Cardiac muscle cell (in vitro differentiated cells and primary cell): ENCODE results near the gene YJEFN3. TPM values are rescaled to one million over a fixed set of nuclear protein-coding genes. Genes with fewer than 3 reads are reported as not detected.
A peak's percentile ranks its signal among the peaks of the same experiment; 100 is the strongest.

Source experiments
- DNase-seq, 2 donors: peaks; one replicate each; pipeline versions ENCODE4 v3.0.0 to v3.0.0-alpha.2; 2010 to 2017; ENCODE audit warnings: low read depth in 1 of 2, low spot score in 1 of 2
- H3K27ac ChIP-seq: fragments of 200-600 bp; sonication (generic); 2 replicates; pipeline ENCODE4 v1.5.1; 2016
- H3K27me3 ChIP-seq: fragments of 200-600 bp; sonication (generic); 2 replicates; pipeline ENCODE4 v1.6.0; 2016; ENCODE audit warnings: control low read depth
- H3K36me3 ChIP-seq: fragments of 200-600 bp; sonication (generic); 2 replicates; pipeline ENCODE4 v1.5.1; 2016; ENCODE audit warnings: control low read depth
- H3K4me1 ChIP-seq: fragments of 200-600 bp; sonication (generic); 2 replicates; pipeline ENCODE4 v1.8.1; 2017; ENCODE audit warnings: low read depth, mild to moderate bottlenecking, mixed run types
- H3K4me3 ChIP-seq: fragments of 200-600 bp; sonication (generic); 2 replicates; pipeline ENCODE4 v1.5.1; 2016; ENCODE audit warnings: mild to moderate bottlenecking
- H3K9me3 ChIP-seq: fragments of 200-600 bp; sonication (generic); 2 replicates; pipeline ENCODE4 v1.5.1; 2017; ENCODE audit warnings: low read depth, mild to moderate bottlenecking, control low read depth
- CTCF ChIP-seq: IDR thresholded peaks from 2 replicates; pipeline ENCODE4 v1.5.1; 2012; ENCODE audit warnings: low read depth, mild to moderate bottlenecking, low read length
- polyA plus RNA-seq: library from polyadenylated mRNA; unstranded; fragments of >200 nt; fragmentation: Nextera tagmentation; extraction: Ambion mirVana; gene quantifications from 2 replicates; pipeline ENCODE4 v1.2.1, GENCODE V29; 2016
- total RNA-seq: library from RNA; depleted of rRNA; stranded (reverse); fragments of >200 nt; gene quantifications from 2 replicates; pipeline ENCODE4 v1.2.3, GENCODE V29; 2016

The YJEFN3 gene
- total and polyA plus RNA-seq, 2 experiments from 2014 or later = 12.5 to 29.9 TPM

DNA sequence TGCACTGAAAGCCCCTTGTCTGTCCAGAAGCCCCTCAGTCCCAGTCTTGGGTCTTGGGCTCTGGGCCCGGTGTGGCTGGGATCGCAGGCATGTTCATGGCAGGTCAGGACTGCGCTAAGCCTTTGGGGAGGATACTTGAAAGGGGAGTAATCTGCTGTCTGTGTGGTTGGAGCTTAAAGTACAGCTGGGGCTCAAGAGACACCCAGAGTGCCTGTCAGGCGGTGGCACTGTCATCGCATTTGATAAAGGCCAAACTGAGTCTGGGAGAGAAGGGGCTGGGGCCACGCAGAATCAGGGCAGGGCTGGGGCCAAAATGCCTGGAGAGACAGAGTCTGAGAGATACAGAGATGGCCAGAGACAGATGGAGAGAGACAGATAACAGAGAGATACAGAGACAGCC lies 5.1 kb downstream of the YJEFN3 start:
- Histone ChIP-seq H3K36me3 (no peaks in the 10 kb centered on the region), H3K4me3 (no peak overlapping the region), H3K27me3 (peaks cover under 1% of the 10 kb centered on the region), H3K4me1 (no peaks in the 10 kb centered on the region), H3K9me3 (no peaks in the 10 kb centered on the region), H3K27ac (no peak overlapping the region)
- TF ChIP-seq CTCF = no peak
- no peak for DNase-seq

DNA sequence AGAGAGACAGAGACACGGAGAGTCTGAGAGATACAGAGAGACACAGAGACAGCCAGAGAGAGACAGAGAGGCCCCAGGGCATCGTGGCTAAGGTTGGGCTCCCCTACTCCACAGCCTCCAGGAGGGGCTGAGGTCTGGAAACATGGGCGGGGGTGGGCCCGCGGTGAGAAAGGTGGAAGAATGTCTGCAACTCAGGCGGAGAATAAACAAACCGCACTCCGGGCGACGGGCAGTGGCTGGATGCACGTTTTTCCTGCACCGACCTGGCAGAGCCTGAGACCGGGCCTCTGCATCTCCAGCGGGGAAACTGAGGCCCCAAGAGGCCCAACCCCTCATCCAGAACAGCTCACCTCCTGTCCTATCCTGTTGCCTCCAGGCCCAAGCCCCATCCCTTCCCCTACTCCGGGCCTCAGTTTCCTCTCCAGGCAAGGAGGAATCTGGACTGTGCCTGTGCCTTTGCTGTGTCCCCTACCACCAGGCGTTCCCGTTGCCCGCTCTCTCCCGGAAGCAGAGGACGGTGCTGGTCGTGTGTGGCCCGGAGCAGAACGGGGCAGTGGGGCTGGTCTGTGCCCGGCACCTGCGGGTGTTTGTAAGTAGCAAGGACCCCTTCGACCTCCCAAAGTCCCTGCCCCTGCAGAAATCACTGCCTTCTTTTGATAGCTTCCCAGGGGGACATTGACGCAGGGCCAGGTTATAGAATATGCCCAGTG lies 6.0 kb downstream of the YJEFN3 start:
- no peak overlapping the region for H3K4me3 ChIP-seq

GRCh38 chr19:19535311-19536191 lies 6.8 kb downstream of the YJEFN3 start:
- DNase-seq = no peak

More for the DNA sequence above, 6.0 kb downstream of the YJEFN3 start:
- H3K27me3 ChIP-seq = peaks cover 7% of the 10 kb centered on the region
- no peak overlapping the region for H3K27ac ChIP-seq
- no peaks in the 10 kb centered on the region for H3K36me3 ChIP-seq
- DNase-seq = no peak
- no peak for TF ChIP-seq CTCF
- H3K9me3 ChIP-seq = no peaks in the 10 kb centered on the region
- no peaks in the 10 kb centered on the region for H3K4me1 ChIP-seq

DNA sequence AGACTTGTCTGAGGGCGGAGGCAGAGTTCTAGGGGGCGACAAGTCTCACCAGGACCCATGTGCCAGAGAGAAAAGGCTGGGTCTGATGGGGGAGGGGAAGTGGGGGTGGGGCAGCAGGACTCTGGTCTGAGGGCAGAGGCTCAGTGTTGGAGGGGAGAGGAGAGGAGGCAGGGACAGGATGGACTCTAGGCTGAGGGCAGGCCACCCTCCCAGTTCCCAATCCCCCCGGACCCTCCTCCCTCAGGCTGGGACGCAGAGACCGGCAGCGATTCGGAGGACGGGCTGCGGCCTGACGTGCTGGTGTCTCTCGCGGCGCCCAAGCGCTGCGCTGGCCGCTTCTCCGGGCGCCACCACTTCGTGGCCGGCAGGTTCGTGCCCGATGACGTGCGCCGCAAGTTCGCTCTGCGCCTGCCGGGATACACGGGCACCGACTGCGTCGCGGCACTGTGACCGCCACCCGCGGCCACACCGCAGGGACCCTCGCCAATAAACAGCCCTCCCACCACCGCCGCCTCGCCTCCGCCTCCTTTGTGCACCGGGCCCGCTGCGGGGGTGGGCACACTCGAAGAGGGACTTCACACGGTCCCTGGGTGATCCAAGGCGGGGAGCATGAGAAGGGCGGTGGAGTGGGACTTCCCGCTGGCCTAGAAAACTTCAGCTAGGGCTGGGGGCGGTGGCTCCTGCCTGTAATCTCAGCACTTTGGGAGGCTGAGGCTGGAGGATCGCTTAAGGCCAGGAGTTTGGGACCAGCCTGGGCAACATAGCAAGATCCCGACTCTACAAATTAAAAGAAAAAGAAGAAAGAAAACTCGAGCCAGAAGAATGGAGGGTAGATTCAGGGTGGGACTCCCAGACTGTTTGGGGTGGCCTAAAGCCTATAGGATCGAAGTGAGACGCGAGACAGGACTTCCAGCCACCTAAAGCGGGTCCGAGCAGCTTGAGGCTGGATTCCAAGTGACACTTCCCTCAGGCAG lies 8.7 kb downstream of the YJEFN3 start:
- peaks cover 8% of the 10 kb centered on the region for H3K27me3 ChIP-seq
- H3K4me3 ChIP-seq = no peak overlapping the region
- no peak for TF ChIP-seq CTCF
- H3K4me1 ChIP-seq = no peaks in the 10 kb centered on the region
- H3K36me3 ChIP-seq = no peaks in the 10 kb centered on the region
- DNase-seq = no peak
- no peak overlapping the region for H3K27ac ChIP-seq
- no peaks in the 10 kb centered on the region for H3K9me3 ChIP-seq

More at GRCh38 chr19:19535311-19536191, 6.8 kb downstream of the YJEFN3 start:
- H3K4me1 ChIP-seq = no peaks in the 10 kb centered on the region
- no peak overlapping the region for H3K4me3 ChIP-seq
- no peaks in the 10 kb centered on the region for H3K9me3 ChIP-seq
- H3K36me3 ChIP-seq = no peaks in the 10 kb centered on the region
- no peak for TF ChIP-seq CTCF
- no peak overlapping the region for H3K27ac ChIP-seq
- peaks cover 8% of the 10 kb centered on the region for H3K27me3 ChIP-seq

DNA sequence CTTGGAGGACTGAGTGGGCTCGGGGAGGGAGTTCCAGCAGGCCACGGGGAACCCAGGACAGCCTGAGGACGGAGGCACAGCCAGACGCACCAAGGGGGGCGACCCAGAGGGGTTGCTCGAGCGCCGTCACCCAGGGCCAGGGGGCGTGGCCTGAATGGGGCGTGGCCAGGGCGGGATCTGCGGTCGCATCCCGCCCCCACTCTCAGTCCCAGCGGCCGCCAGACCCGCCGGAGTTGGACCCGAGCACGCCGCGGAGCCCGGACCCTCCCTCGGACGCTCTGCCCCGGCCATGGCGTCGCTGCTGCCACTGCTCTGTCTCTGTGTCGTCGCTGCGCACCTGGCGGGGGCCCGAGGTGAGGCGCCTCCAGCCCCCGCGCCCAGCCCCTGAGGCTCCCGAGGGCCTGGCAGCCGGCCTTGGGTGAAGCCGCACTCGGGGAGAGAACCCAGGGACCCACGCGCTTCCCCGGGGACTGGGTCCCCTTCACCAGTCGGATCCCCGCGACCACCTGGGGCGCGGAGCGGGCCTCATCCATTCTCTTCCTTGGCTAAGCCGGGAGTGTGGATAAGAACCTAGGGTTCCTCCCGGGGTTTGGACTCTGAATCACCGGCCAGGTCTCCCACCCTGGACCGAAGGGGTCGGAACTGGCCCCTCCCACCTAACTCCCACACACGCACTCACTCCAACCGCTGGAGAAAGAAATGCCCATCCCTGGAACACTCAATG lies 9.5 kb downstream of the YJEFN3 start, which contains the start of gene CILP2:
TSS of gene CILP2 (plus strand) at position 205 of the 724 bp plus-strand sequence. CDS start at position 290, 85 bp downstream.
- Histone ChIP-seq H3K4me1 (no peaks in the 10 kb centered on the region), H3K9me3 (no peaks in the 10 kb centered on the region), H3K27ac (no peak within 1 kb of the TSS), H3K36me3 (no peaks in the 10 kb centered on the region), H3K4me3 (peak within 1 kb of the TSS; percentile 39), H3K27me3 (peaks cover 8% of the 10 kb centered on the region)
- DNase-seq = peak; percentile 32 to 78
- TF ChIP-seq CTCF = no peak
